DND-41 (cell line): ENCODE data around the gene EEF2K.

Experiments
- ATAC-seq: fragments of 200-7000 bp; cut with Tn5 transposase; 3 replicates; pipeline ENCODE4 v1.9.1; 2021; ENCODE audit warnings: low read depth; ENCODE audit not compliant: insufficient read depth
- DNase-seq: peaks from one replicate; pipeline ENCODE4 v3.0.0-alpha.2; 2020
- H2AFZ ChIP-seq: 2 replicates; pipeline ENCODE4 v1.6.0; 2012; ENCODE audit warnings: low read depth, low read length
- H3K27ac ChIP-seq: 2 replicates; pipeline ENCODE4 v1.5.1; 2012; ENCODE audit warnings: low read length, inconsistent platforms
- H3K27me3 ChIP-seq: fragments of 200-600 bp; sonication (generic); 2 replicates; pipeline ENCODE4 v1.6.0; 2012; ENCODE audit warnings: low read length, mild to moderate bottlenecking, inconsistent platforms; ENCODE audit not compliant: insufficient read depth, poor library complexity
- H3K36me3 ChIP-seq: 2 replicates; pipeline ENCODE4 v1.5.1; 2012; ENCODE audit warnings: low read length, inconsistent platforms; ENCODE audit not compliant: insufficient read depth
- H3K4me1 ChIP-seq: 2 replicates; pipeline ENCODE4 v1.5.1; 2012; ENCODE audit warnings: mild to moderate bottlenecking, low read length; ENCODE audit not compliant: insufficient read depth
- H3K4me2 ChIP-seq: 2 replicates; pipeline ENCODE4 v1.6.0; 2012; ENCODE audit warnings: mild to moderate bottlenecking, moderate library complexity, low read length, inconsistent platforms; ENCODE audit not compliant: insufficient read depth
- H3K4me3 ChIP-seq, 2 experiments: fragments of 200-600 bp in 1 of 2; shearing (Covaris generic) in 1 of 2; 2 replicates each; pipeline ENCODE4 v1.5.1; 2012 to 2016; ENCODE audit warnings: inconsistent platforms in 2 of 2, low read length in 2 of 2, mild to moderate bottlenecking in 2 of 2, low read depth in 1 of 2, moderate library complexity in 1 of 2
- H3K79me2 ChIP-seq: 2 replicates; pipeline ENCODE4 v1.6.0; 2012; ENCODE audit warnings: low read length, inconsistent platforms; ENCODE audit not compliant: insufficient read depth
- H3K9ac ChIP-seq: 2 replicates; pipeline ENCODE4 v1.6.0; 2012; ENCODE audit warnings: low read depth, mild to moderate bottlenecking, inconsistent platforms, low read length, moderate library complexity
- H3K9me3 ChIP-seq: 2 replicates; pipeline ENCODE4 v1.5.1; 2012; ENCODE audit warnings: low read length, moderate library complexity, mild to moderate bottlenecking, inconsistent platforms; ENCODE audit not compliant: insufficient read depth, severe bottlenecking
- H4K20me1 ChIP-seq: 2 replicates; pipeline ENCODE4 v1.6.0; 2012; ENCODE audit warnings: low read length; ENCODE audit not compliant: insufficient read depth
- CTCF ChIP-seq: IDR thresholded peaks from 2 replicates; pipeline ENCODE4 v1.5.1; 2012; ENCODE audit warnings: borderline replicate concordance, low read length, moderate library complexity, mild to moderate bottlenecking; ENCODE audit not compliant: poor library complexity, severe bottlenecking; ENCODE audit errors: extremely low read depth
- EZH2 ChIP-seq: IDR thresholded peaks from 3 replicates; pipeline ENCODE4 v1.6.1; 2012; ENCODE audit warnings: borderline replicate concordance, low read depth, mild to moderate bottlenecking, moderate library complexity, low read length, inconsistent platforms; ENCODE audit not compliant: severe bottlenecking

Gene EEF2K

GRCh38 chr16:22210854-22211253 is 4.8 kb downstream of the EEF2K start:
- Histone ChIP-seq H2AFZ (no peak overlapping the region), H3K79me2 (peaks cover 44% of the 10 kb centered on the region), H3K9me3 (no peaks in the 10 kb centered on the region), H3K9ac (no peak overlapping the region), H3K4me3 (no peak overlapping the region), H3K27me3 (no peaks in the 10 kb centered on the region), H3K4me2 (no peak overlapping the region), H4K20me1 (peaks cover 13% of the 10 kb centered on the region; the same call in 1 of the 2 replicates), H3K27ac (no peak overlapping the region), H3K4me1 (peaks cover 13% of the 10 kb centered on the region), H3K36me3 (peaks cover 6% of the 10 kb centered on the region)
- no peak for TF ChIP-seq EZH2
- TF ChIP-seq CTCF, result no peak
- ATAC-seq, result no peak
- no peak for DNase-seq

- Histone ChIP-seq H3K4me1 (no peaks in the 10 kb centered on the region), H2AFZ (no peak overlapping the region), H3K79me2 (peaks cover 26% of the 10 kb centered on the region), H3K4me2 (no peak overlapping the region), H3K27ac (no peak overlapping the region), H4K20me1 (peaks cover 9% of the 10 kb centered on the region; the same call in 1 of the 2 replicates), H3K9ac (no peak overlapping the region), H3K36me3 (peaks cover 6% of the 10 kb centered on the region; the same call in 1 of the 2 replicates), H3K27me3 (no peaks in the 10 kb centered on the region), H3K4me3 (no peak overlapping the region), H3K9me3 (no peaks in the 10 kb centered on the region)
- no peak for TF ChIP-seq CTCF
- no peak for TF ChIP-seq EZH2
- no peak for DNase-seq
- no peak for ATAC-seq
Measured at GRCh38 chr16:22213236-22213635, 7.2 kb downstream of the EEF2K start.

GRCh38 chr16:22213801-22214200 is 7.7 kb downstream of the EEF2K start:
- Histone ChIP-seq H3K4me1 (no peaks in the 10 kb centered on the region), H3K27ac (no peak overlapping the region), H4K20me1 (peaks cover 9% of the 10 kb centered on the region; the same call in 1 of the 2 replicates), H3K27me3 (no peaks in the 10 kb centered on the region), H3K9me3 (no peaks in the 10 kb centered on the region), H3K4me2 (no peak overlapping the region), H3K79me2 (peaks cover 21% of the 10 kb centered on the region), H3K4me3 (no peak overlapping the region), H3K36me3 (peaks cover 6% of the 10 kb centered on the region; the same call in 1 of the 2 replicates), H3K9ac (no peak overlapping the region), H2AFZ (no peak overlapping the region)
- ATAC-seq (no peak), DNase-seq (no peak)
- TF ChIP-seq EZH2, result no peak
- TF ChIP-seq CTCF, result no peak

DNA sequence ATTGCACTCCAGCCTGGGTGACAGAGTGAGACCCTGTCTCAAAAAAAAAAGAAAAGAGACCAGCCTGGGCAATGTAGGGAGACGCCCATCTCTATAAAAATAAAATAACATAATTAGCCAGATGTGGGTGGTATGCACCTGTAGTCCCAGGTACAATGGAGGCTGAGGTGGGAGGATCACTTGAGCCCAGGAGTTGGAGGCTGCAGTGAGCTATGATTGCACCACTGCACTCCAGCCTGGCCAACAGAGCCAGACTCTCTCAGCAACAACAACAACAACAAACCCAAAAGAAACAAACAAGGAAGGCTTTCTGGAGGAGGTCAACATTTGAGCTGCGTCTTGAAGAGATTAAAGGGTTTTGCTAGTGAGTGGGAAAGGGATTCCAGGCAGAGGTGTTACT is 8.3 kb downstream of the EEF2K start:
- H3K4me3 ChIP-seq, result no peak overlapping the region
- H3K79me2 ChIP-seq, result peaks cover 17% of the 10 kb centered on the region
- no peak overlapping the region for H3K4me2 ChIP-seq
- H3K9me3 ChIP-seq, result no peaks in the 10 kb centered on the region
- no peaks in the 10 kb centered on the region for H3K27me3 ChIP-seq
- H2AFZ ChIP-seq, result no peak overlapping the region
- H3K4me1 ChIP-seq, result no peaks in the 10 kb centered on the region
- ATAC-seq (no peak), DNase-seq (no peak)
- H3K9ac ChIP-seq, result no peak overlapping the region
- no peak overlapping the region for H3K27ac ChIP-seq
- TF ChIP-seq CTCF (no peak), EZH2 (no peak)
- H3K36me3 ChIP-seq, result peaks cover 6% of the 10 kb centered on the region; the same call in 1 of the 2 replicates
- peaks cover 9% of the 10 kb centered on the region; the same call in 1 of the 2 replicates for H4K20me1 ChIP-seq
